Calu3 (cell line): Measurements from ENCODE around the gene ABCA5. TPM values are rescaled to one million over a fixed set of nuclear protein-coding genes. Genes with fewer than 3 reads are reported as not detected.
A peak's percentile ranks its signal among the peaks of the same experiment; 100 is the strongest.

ENCODE experiments used
- BruUV-seq: library from RNA; stranded (reverse); fragments of 400-500 nt; replicated peaks from 2 replicates; lab custom pipeline; 2021; lab: Mats Ljungman, UMichigan
- CTCF ChIA-PET: fragments of 300-600 bp; sonication (Branson Sonifier 250); formaldehyde crosslinking; loops from one replicate; lab custom pipeline; 2022; ENCODE audit warnings: antibody characterized with exemption; lab: Charles Lee
- DNase-seq: peaks from one replicate; pipeline ENCODE4 v3.0.0; 2022
- H3K27ac Mint-ChIP-seq: one replicate; pipeline ENCODE4 v1.8.0; 2022; ENCODE audit warnings: mixed read lengths; ENCODE audit not compliant: unreplicated experiment
- H3K27me3 Mint-ChIP-seq: one replicate; pipeline ENCODE4 v1.8.0; 2022; ENCODE audit warnings: mixed read lengths; ENCODE audit not compliant: unreplicated experiment
- H3K36me3 Mint-ChIP-seq: one replicate; pipeline ENCODE4 v1.8.0; 2022; ENCODE audit warnings: mild to moderate bottlenecking, moderate library complexity, mixed read lengths; ENCODE audit not compliant: insufficient read depth, unreplicated experiment
- H3K4me1 Mint-ChIP-seq: one replicate; pipeline ENCODE4 v1.8.0; 2022; ENCODE audit warnings: mild to moderate bottlenecking, low read depth, mixed read lengths; ENCODE audit not compliant: unreplicated experiment
- H3K4me3 Mint-ChIP-seq: one replicate; pipeline ENCODE4 v1.8.0; 2022; ENCODE audit warnings: mild to moderate bottlenecking, low read depth, moderate library complexity, mixed read lengths; ENCODE audit not compliant: unreplicated experiment
- H3K9me3 Mint-ChIP-seq: one replicate; pipeline ENCODE4 v1.8.0; 2022; ENCODE audit warnings: low read depth, mixed read lengths; ENCODE audit not compliant: unreplicated experiment
- CTCF ChIP-seq: fragments of 200-600 bp; IDR thresholded peaks from one replicate; pipeline ENCODE4 v1.8.0; 2022; ENCODE audit warnings: antibody characterized with exemption; ENCODE audit not compliant: unreplicated experiment
- intact Hi-C: fragments of 100-400 bp; cut with micrococcal nuclease; formaldehyde crosslinking; loops from one replicate; pipeline ENCODE4 v1.10.0; 2022; ENCODE audit not compliant: unreplicated experiment
- total RNA-seq: library from RNA; stranded (reverse); gene quantifications from 2 replicates; pipeline ENCODE4 v1.2.3, GENCODE V29; 2022

ABCA5 gene
- total RNA-seq, 1 experiment from 2014 or later, result 8.9 TPM

- H3K27ac Mint-ChIP-seq, result no peak overlapping the region
- no peaks in the 10 kb centered on the region for H3K4me1 Mint-ChIP-seq
- no peak overlapping the region for H3K4me3 Mint-ChIP-seq
- no peaks in the 10 kb centered on the region for H3K27me3 Mint-ChIP-seq
- no peaks in the 10 kb centered on the region for H3K9me3 Mint-ChIP-seq
- no peaks in the 10 kb centered on the region for H3K36me3 Mint-ChIP-seq
- no TSS peak for BruUV-seq
- CTCF ChIA-PET, result no interaction called here
- no peak for DNase-seq
- intact Hi-C loops, result no loop called here
- no peak for TF ChIP-seq CTCF
Observed at GRCh38 chr17:69367298-69367697, 40.4 kb upstream of the ABCA5 start.

GRCh38 chr17:69363488-69364210 is 36.7 kb upstream of the ABCA5 start:
- CTCF ChIA-PET, result no interaction called here
- no peak overlapping the region for H3K4me3 Mint-ChIP-seq
- no TSS peak for BruUV-seq
- no peak overlapping the region for H3K27ac Mint-ChIP-seq
- H3K4me1 Mint-ChIP-seq, result no peaks in the 10 kb centered on the region
- no peak for DNase-seq
- no peak for TF ChIP-seq CTCF
- H3K9me3 Mint-ChIP-seq, result no peaks in the 10 kb centered on the region
- intact Hi-C loops, result no loop called here
- no peaks in the 10 kb centered on the region for H3K27me3 Mint-ChIP-seq
- H3K36me3 Mint-ChIP-seq, result no peaks in the 10 kb centered on the region

GRCh38 chr17:69361156-69361555 is 34.2 kb upstream of the ABCA5 start:
- Mint-ChIP-seq H3K27me3 (no peaks in the 10 kb centered on the region), H3K4me1 (no peaks in the 10 kb centered on the region), H3K27ac (no peak overlapping the region), H3K36me3 (no peaks in the 10 kb centered on the region), H3K4me3 (no peak overlapping the region), H3K9me3 (no peaks in the 10 kb centered on the region)
- no peak for DNase-seq
- no TSS peak for BruUV-seq
- intact Hi-C loops, result no loop called here
- CTCF ChIA-PET, result interaction anchor here (0.7 kb wide), 2 partner anchors 42 to 94 kb away, joined by 3 to 4 read pairs; no protein-coding TSS in a partner anchor
- no peak for TF ChIP-seq CTCF

GRCh38 chr17:69358688-69359596 is 32.0 kb upstream of the ABCA5 start:
- BruUV-seq, result no TSS peak
- H3K27ac Mint-ChIP-seq, result no peak overlapping the region
- H3K4me1 Mint-ChIP-seq, result no peaks in the 10 kb centered on the region
- DNase-seq, result peak; percentile 28
- H3K36me3 Mint-ChIP-seq, result no peaks in the 10 kb centered on the region
- intact Hi-C loops, result loop anchor here (2.0 kb wide), 1 partner anchor 164 kb away; no protein-coding TSS in a partner anchor
- no peaks in the 10 kb centered on the region for H3K9me3 Mint-ChIP-seq
- H3K27me3 Mint-ChIP-seq, result no peaks in the 10 kb centered on the region
- CTCF ChIA-PET, result interaction anchor here (1.0 to 1.4 kb wide), 3 partner anchors 37 to 164 kb away, joined by 3 to 7 read pairs (median 3); no protein-coding TSS in a partner anchor
- H3K4me3 Mint-ChIP-seq, result no peak overlapping the region
- no peak for TF ChIP-seq CTCF
